ENCODE results near the gene OCLN. TPM values are rescaled to one million over a fixed set of nuclear protein-coding genes. Genes with fewer than 3 reads are reported as not detected.

The OCLN gene
- total RNA-seq: 0.58 and 1.2 TPM in 2 replicates

GRCh38 chr5:69492391-69492922, at the start of gene OCLN:
Gene OCLN (plus strand): TSS chr5:69492790. CDS start chr5:69504245, 11,455 bp downstream.

GRCh38 chr5:69559908-69560330, 67.3 kb downstream of the OCLN start, which contains the start of gene GTF2H2C:
Gene GTF2H2C (plus strand): TSS chr5:69560191. CDS start chr5:69565133, 4,942 bp downstream.

Other genes starting within 250 kb of the OCLN start
- 2.9 and 5.8 TPM in 2 replicates for gene CCDC125, start 160.0 kb upstream of the OCLN start, total RNA-seq
- 17.0 and 31.4 TPM in 2 replicates for gene AK6, start 123.3 kb upstream of the OCLN start, total RNA-seq
- gene TAF9, start 123.3 kb upstream of the OCLN start, total RNA-seq: 93.1 and 97.7 TPM in 2 replicates
- gene RAD17, start 123.0 kb upstream of the OCLN start, total RNA-seq: 12.7 and 20.0 TPM in 2 replicates
- gene MARVELD2, start 77.7 kb upstream of the OCLN start, total RNA-seq: 0.58 and 0.71 TPM in 2 replicates
- 19.6 and 25.2 TPM in 2 replicates for gene GTF2H2C, start 67.4 kb downstream of the OCLN start, total RNA-seq

Data from myometrial cell (primary cell).